GM04503 (cell line): ENCODE data around the gene EID1.
"Not testable (repeated sequence)": the region's sequence is repeated elsewhere in the genome, so short reads cannot be mapped to it uniquely, and the experiment has no call there.

Experiments used
- DNase-seq: peaks from one replicate; pipeline ENCODE4 v3.0.0-alpha.2; 2012; ENCODE audit warnings: low read depth

EID1 gene, protein sequence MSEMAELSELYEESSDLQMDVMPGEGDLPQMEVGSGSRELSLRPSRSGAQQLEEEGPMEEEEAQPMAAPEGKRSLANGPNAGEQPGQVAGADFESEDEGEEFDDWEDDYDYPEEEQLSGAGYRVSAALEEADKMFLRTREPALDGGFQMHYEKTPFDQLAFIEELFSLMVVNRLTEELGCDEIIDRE

DNA sequence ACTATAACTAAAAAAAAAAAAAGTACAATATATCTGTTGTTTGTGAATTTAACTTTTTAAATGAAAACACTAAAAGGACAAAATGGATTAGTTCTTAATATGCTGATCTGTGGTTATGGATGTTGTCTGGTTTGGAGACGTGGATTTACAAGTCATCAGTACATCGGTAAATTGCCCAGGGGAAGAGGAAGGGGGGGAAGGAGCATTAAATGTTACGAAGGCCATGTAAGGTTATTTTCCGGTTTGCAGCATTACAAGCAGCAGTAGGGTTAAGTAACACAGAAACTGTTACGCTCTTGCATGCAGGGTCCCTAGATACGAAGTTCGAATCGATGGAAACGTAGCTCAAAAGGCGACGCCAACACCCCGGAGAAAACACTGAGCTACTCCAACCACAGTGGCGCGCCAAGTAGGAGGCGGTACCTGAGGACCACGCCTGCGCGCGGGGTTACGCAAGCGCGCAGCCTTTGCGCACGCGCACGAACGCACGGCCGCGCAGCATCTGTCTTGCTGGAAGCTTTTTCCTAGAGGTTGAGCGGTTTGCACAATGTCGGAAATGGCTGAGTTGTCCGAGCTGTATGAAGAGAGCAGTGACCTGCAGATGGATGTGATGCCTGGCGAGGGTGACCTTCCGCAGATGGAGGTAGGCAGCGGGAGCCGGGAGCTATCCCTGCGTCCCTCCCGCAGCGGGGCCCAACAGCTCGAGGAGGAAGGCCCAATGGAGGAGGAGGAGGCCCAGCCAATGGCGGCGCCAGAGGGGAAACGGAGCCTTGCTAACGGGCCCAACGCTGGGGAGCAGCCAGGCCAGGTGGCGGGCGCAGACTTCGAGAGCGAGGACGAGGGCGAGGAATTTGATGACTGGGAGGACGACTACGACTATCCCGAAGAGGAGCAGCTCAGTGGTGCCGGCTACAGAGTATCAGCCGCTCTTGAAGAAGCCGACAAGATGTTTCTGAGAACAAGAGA, at the start of gene EID1:
Gene EID1 (plus strand): TSS at position 505 of the 966 bp plus-strand sequence. CDS start 43 bp downstream, at position 548.
- DNase-seq: peak; percentile 75

DNA sequence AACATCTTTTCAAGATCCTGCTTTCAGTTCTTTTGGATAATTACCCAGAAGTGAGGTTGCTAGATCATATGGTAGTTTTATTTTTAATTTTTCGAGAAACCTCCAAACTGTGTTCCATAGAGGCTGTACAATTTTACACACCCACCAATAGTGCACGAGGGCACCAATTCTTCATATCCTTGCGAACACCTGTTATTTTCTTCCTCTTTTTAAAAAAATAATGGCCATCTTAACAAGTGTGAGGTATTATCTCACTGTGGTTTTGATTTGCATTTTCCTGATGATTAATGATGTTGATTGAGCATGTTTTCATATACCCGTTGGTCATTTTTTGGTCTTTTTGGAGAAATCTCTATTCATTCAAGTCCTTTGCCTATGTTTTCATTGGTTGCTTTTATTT, 49.5 kb upstream of the EID1 start:
- no peak for DNase-seq

DNA sequence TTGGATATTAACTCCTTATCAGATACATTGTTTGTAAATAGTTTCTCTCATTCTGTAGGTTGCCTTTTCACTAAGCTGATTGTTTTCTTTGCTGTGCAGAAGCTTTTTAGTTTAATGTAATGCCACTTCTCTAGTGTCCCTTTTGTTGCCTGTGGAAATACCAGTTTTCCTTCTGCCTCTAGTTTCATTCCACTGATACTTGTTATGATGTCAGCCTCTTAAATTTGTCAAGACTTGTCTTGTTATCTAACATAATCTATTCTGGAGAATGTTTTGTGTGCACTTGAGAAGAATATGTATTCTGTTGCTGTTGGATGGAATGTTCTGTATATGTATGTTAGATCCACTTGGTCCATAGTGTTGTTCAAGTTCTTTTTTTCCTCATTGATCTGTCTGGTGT, 49.0 kb upstream of the EID1 start:
- DNase-seq: no peak

DNA sequence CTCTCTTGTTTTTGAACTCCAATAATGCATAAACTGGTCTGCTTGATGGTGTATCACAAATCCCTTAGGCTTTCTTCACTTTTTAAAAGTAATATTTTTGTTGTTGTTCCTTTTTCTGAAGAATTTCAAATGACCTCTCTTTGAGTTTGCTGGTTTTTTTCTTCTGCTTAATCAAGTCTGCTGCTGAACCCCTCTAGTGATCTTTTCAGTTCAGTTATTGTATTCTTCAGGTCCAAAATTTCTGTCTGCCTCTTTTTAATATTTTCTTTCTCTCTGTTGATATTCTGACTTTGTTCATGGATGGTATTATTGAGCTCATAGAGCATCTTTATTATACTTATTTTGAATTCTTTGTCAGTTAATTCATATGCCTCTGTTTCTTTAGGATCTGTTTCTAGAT, 45.3 kb upstream of the EID1 start:
- no peak for DNase-seq

DNA sequence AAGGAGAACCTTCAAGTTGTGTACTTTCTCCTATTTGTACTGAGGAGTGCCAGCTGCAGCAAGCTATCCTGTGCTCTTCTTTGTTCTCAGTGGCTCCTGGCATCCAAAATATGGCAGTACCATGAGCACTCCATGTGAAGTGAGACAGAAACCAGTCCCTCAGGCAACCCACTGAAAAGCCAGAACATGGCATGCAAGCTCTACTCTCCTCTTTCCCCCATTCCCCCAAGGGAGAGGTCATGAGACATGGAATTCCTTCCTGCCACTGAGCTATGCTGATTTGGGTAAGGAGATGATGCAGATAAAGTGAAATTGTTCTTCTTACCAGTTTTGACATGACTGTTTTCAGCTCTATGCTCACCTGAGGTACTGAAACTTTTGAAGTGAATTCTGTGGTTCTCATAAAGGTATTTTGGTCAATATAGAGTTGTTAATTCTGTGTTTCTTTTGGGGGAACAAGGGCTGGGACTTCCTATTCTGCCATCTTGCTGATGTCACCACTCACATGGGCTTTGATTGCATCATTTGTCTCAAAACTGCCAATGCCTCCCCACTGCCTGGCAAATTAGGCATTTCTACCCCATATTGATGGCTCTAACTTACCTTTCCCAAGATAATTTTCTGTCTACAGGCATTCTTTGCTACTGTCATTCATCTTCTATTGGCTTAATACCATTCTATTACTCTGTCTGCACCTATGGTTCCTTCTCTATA, 44.3 kb upstream of the EID1 start:
- DNase-seq: no peak

DNA sequence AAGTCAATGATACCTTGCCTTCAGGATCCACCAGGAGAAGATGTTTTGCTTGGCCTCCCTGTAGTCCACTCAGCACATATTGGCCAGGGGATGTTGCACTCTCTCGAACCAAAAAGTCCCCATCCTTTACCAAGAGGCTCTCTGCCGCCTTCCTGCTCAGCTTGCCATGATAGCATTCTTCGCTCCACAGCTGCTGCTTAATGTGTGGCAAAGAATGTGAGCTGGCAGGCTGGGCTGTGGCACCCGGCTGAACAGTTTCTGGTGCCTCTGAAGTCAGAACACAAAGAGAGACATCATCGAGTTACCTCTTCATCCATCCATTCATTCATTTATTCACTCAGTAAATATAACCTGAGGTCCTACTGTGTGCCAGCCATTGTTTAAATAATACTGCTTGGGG, 43.2 kb upstream of the EID1 start:
- DNase-seq: no peak

DNA sequence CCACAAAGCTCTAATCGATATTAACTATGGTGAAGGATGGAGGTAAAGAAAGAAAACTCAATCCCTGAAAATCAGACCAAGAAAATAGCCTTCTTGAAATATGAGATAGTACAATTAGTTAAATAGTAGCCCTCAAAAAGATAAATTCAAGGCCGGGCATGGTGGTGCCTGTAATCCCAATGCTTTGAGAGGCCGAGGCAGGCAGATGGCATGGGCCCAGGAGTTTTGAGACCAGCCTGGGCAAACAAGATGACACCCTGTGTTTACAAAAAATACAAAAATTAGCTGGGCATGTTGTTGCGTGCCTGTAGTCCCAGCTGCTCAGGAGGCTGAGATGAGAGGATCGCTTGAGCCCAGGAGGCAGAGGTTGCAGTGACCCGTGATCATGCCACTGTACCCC, 35.4 kb upstream of the EID1 start:
- no peak for DNase-seq

DNA sequence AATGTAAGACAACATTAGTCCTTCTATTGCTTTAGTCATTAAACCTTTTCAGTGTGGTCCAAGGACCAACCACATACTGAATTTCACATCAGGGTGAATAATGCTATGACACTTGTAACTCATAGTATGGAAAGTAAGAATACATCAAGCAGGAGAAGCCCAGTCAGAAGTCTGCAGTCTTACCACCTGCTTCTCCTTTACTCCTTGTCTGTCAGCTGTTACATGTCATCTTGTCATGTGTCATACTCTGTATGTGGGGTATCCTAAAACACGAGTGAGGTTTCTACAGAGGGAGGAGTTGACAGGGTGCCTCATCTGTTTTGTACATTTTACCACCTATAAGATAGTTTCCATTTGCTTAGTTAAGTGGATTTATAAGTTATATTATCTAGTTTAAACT, 32.8 kb upstream of the EID1 start:
- no peak for DNase-seq

DNA sequence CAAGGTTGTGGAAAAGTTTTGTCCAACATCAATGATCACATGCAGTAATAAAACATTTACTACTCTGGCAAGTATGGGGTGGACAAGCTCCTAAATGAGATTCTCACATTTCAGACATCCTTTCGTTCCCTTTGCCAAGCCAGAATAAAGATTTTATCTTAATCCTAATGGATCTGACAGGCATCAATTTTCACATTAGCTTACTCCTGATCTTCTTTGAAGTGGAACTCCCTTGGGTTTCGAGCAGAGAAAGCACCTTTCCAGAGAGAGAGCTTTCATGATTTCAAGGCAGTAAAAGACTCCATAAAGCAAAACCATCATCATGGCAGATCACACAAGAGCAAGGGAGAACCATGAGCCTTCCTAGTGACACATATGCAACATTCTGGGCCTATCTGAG, 27.3 kb upstream of the EID1 start:
- DNase-seq: no peak

DNA sequence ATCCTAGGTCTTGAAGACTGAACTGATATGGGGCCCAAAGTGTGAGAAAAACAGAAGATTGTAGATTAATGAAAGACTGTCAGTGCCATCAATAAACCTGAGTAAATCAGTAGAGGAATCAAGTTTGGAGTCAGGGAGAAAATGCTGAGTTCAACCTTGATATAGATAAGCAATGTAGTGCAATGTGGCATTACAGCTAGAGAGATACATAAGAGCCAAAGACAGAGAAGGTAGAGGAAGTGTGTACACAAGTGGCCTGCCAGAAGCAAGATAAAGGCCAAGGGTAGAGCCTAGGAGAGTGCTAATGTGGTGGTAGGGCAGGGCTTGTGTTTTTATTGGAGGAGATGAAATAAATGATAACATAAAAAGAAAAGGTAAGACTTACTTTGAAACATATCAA, 26.0 kb upstream of the EID1 start:
- DNase-seq: no peak

DNA sequence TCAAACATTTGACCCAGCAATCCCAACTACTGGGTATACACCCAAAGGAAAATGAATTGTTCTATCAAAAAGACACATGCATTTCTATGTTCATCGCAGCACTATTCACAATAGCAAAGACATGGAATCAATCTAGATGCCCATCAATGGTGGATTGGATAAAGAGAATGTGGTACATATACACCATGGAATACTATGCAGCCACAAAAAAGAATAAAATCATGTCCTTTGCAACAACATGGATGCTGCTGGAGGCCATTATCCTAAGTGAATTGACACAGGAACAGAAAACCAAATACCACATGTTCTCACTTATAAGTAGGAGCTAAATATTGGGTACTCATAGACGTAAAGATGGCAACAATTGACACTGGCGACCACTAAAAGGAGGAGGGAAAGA, 23.5 kb upstream of the EID1 start:
- not testable (repeated sequence) for DNase-seq

DNA sequence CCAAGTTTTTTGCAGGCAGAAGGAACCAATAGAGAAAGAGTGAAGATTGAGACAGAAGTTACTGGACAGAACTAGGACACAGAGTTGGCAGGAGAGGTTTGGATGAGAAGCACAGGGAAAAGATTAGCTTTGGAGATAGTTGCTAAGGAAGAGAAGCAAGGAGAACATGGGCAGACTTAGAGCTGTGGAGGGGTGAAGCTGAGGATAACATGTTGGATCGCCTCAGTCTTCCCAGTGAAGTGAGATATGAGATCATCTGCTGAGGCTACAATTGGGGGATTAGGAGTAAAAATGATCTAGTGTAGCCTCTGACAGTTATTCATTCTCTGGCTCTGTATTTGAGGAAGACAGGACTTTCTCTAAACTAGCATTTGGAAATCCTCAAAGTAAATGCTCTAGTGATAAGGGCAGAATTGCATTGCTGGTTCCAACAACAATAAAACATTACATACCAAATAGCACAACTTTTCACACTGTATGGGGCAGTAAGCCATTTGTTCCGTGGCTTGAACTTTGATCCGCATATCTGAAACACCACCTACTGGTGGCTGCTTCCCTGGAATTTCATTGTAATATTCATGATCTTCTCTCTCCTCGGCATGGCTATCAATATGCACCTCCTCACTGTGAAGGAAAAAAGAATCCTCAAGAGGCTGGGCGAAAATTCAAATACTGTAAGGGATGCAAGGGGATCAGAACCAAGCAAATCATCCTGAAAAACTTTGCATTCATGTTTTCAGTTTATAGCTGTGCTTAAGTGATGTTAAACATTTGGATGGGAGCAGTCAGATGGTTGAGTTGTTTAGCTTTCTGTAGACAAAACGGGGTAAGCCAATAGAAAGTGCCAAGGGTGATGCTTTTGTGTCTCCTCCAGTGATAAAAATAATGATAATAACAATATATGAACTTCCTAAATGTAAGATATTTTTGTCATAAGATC, 22.2 kb upstream of the EID1 start:
- DNase-seq: peak; percentile 67

DNA sequence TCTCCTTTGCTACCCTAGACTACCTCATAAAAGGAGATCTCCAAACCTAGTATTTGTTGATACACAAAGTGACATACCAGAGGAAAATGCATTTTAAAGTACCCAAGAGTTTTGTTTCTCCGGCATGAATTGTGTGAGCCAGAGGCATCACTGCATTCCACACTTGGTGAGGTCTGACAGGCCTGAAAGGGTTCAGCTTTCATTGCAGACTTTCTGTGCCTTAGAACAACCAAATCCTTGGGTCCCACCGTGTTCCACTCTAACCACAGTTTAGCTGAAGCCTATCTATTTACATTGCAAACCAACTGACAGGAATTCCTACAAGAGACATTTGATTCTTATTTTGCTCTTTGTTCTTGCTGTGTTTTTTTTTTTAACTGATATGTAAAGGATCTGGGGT, 21.0 kb upstream of the EID1 start:
- DNase-seq: no peak

DNA sequence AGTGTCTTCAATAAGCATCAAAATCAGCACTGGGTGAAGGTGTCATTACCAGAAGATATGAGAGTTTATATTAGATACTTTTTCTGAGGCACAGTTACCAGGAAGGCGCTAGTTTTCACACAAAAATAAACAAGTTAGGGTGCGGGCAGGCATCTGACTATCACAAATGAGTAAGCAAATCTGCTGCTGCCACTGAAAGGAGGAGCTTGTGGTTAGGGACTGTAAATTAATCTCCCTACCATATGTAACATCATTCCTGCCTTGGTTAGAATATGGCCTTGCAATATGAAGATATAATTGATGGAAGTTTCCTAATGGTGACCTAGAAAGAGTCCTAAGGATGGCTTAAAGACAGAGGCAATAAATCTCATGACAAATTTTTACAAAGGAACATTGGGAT, 19.5 kb upstream of the EID1 start:
- DNase-seq: no peak

DNA sequence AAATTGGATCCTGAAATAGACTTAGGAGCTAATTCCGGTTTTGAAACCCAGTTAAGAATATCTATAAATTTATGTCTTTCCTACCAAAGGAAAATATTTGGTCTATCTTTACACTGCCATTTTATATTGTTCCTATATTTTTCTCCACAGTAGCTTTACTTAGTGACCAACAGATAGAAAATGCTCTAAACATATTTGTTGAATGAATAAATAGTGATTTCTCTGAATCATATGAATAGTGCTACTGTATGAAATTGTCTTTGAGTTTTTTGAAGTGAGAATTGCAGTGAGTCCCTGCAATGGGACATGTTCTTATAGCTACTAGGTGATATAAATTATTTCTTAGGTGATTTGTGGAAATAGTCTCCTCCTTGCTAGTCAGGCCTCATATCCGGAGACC, 18.5 kb upstream of the EID1 start:
- DNase-seq: no peak

DNA sequence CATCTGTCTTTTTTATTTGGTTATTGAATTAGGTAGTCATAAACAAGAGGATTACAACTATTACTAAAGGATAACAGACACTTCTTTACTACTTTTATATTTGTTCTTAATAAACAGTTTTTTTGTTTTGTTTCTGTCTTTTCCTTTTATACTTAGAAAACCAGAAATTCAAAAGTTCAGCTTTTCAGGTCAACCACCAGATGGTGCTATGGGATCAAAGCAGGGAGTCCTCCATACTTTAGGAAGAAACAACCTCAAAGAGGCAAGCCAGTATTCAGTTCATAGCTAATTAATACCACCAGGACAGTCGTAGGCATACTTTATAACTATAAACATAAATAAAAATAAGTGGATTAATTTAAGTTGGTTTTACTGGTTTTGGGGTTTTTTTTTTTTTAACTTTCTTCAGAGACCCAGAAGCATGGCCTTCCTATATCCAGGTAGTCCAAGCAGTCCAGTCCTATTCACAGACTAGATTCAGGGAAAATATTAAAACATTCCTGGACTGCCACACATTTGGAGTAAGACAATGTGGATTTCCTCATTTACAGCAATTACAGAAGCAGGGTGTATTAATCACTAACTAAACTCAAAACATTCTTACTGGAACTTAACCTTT, 16.0 kb upstream of the EID1 start:
- no peak for DNase-seq

DNA sequence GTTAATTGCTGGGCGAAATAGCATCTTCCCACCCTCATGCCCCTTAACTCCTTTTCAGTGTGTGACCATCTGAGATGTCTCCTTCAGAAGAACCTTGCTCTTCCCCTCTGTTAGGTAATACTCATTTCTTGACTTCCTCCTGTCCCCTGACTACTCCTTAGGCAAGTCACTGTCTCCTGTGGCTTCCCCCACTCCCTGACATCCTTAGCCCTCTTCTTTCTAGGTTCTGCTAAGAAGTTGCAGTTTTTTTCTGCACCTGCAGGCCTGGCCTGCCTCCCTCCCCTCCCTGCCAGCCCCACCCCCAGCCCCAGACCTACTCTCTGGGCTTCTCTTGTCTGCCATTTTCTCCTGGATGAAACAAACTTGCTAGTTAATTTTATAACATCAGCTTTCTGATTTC, 15.2 kb upstream of the EID1 start:
- no peak for DNase-seq

DNA sequence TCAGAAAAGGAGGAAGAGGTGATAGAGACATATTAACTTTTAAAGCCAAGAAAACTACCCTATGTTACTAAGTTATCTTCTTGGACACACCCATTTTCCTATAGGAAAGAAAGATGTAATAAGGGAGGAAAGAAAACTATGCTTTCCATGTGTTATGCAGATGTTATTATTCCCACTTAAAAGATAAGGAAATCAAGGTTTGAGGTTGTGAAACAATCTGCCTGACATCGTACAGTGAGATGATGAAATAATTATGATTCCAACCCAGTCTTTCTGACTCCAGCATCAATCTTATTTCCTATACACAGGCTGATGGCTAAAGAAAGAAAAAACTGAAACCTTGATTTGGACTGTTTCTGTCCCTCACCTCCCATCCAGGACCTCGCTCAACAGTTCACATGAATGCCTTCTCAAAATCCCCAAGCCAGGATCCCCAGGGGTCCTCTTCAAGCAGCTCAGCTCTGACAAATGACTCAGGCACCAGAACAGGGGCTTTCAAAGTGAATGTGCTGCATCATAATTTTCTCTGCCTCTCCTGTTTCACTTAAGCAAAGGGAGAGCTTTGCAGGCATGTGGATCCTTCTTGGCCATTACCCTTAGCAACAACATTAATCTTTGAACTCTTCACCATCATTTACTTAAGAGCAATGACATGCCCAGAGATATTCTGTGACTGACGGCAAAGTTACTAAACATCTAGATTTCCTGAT, 12.4 kb upstream of the EID1 start:
- DNase-seq: no peak

DNA sequence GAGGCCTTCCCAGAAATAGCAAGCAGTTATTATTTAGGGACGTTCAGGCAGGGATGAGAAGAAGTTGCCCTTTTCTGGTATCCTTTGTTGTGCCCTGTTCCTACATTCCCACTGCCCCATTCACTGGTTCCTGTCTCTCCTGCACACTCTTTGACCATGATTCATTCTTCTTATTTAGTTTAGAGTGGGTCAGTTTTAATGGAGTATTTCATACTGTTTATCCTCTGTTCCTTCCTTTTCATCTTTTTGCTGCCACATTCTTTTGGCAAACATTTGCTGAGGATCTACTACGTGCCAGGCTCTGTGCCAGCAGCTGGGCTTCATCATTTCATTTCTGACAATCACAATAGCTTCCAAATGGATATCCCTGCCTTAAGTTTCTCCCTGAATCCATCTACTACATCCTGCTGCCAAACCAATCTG, 11.8 kb upstream of the EID1 start:
- no peak for DNase-seq

DNA sequence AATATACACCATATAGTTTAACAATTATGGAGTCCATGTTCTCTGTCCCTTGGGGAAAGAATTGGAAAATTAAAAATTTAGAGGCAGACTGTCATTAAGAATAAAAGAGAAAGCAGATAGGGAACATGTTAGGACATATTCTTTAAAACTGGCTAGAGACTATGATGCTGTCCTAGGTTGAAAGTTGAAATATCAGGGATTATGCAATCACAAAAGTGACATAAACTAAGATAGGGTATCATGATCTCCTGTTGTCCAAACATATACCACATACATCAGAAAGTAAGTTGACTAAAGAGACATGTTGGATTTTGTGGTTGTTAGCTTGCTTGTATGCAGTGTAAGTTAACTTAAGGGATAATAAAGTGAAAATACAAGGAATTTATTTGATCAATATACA, 9.9 kb upstream of the EID1 start:
- no peak for DNase-seq

DNA sequence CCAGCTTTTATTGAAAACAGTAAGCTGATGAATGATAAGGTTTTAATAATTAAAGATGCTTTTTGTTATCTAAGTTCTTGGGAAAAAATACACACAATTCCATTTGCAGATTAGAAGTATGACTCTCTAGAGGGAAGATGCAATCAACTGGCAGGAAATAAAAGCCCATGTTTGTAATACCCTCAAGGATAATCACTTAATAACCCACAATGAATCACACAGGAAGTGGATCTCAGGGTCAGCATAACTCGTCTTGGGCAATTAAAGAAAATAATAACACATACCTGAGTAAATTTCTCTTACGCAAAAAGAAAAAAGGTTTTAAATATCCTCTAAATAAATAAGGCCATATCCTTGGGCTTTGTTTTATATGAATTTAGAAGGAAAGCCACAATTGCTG, 9.4 kb upstream of the EID1 start:
- no peak for DNase-seq
